Spleen (tissue), 7 donors: ENCODE results near the gene NYAP2.

ENCODE experiments used
- CTCF ChIP-seq, 11 experiments: fragments of 200-600 bp in 7 of 11; fragments of 450-650 bp in 4 of 11; sonication (generic) in 4 of 11; IDR thresholded peaks in 8 of 11; conservative IDR thresholded peaks in 3 of 11; 1 replicate in 7 of 11; 2 replicates in 4 of 11; pipeline versions ENCODE4 v1.4.0 to v1.8.0; 2016 to 2021; ENCODE audit warnings: antibody characterized with exemption in 11 of 11, inconsistent platforms in 4 of 11, mild to moderate bottlenecking in 1 of 11
- POLR2A ChIP-seq, 3 donors: fragments of 450-650 bp; IDR thresholded peaks; one replicate each; pipeline ENCODE4 v1.5.1; 2017; ENCODE audit warnings: antibody characterized with exemption in 3 of 3, mild to moderate bottlenecking in 1 of 3
- POLR2AphosphoS5 ChIP-seq, 3 donors: sonication (generic); formaldehyde crosslinking; IDR thresholded peaks; one replicate each; pipeline ENCODE4 v1.5.1; 2017; ENCODE audit warnings: antibody characterized with exemption in 3 of 3
- donor health status: DM: no; HTN: no; CAD: no; lungs with moderate emphysema.
- donor health status: DM: no; HTN: no; CAD: no.
- donor health status: DM: no; HTN: no; CAD: no.

GRCh38 chr2:225608136-225608535 lies 208.6 kb downstream of the NYAP2 start:
- TF ChIP-seq CTCF (IDR thresholded peaks at IDR 0.05 in 8 of 11, conservative IDR thresholded peaks at IDR 0.05 in 3 of 11) (no peak), POLR2AphosphoS5 (IDR thresholded peaks at IDR 0.05) (no peak), POLR2A (IDR thresholded peaks at IDR 0.05) (no peak)
